Testis (tissue), 2 donors: ENCODE results near the gene GRM5.
"Not testable (repeated sequence)": the region's sequence is repeated elsewhere in the genome, so short reads cannot be mapped to it uniquely, and the experiment has no call there.

ENCODE experiments used
- CTCF ChIP-seq, 3 experiments: fragments of 450-650 bp in 2 of 3; fragments of 200-600 bp in 1 of 3; sonication (generic) in 1 of 3; IDR thresholded peaks; one replicate each; pipeline ENCODE4 v1.5.1; 2016 to 2019; ENCODE audit warnings: antibody characterized with exemption in 3 of 3, mild to moderate bottlenecking in 2 of 3, moderate library complexity in 1 of 3
- POLR2A ChIP-seq: fragments of 450-650 bp; IDR thresholded peaks from one replicate; pipeline ENCODE4 v1.6.1; 2017; ENCODE audit warnings: antibody characterized with exemption, mild to moderate bottlenecking, moderate library complexity

- not testable (repeated sequence) for TF ChIP-seq CTCF (IDR thresholded peaks at IDR 0.05); POLR2A
Observed at GRCh38 chr11:88961621-88962020, 104.2 kb downstream of the GRM5 start.
